ENCODE measurements around the gene PELI2. TPM values are rescaled to one million over a fixed set of nuclear protein-coding genes. Genes with fewer than 3 reads are reported as not detected.

Gene PELI2
- total RNA-seq, 1 experiment from 2014 or later = 2.0 TPM

GRCh38 chr14:56217380-56218045, 99.3 kb downstream of the PELI2 start:
- POLR2A ChIA-PET = no interaction called here
- Histone ChIP-seq H3K9me2 (ENCODE audit: insufficient read depth) (no peaks in the 10 kb centered on the region), H3K4me2 (ENCODE audit: low read length) (no peak overlapping the region), H3K27ac (ENCODE audit: low read depth, low read length) (no peak overlapping the region), H3K9ac (ENCODE audit: low read length) (no peak overlapping the region), H2AFZ (ENCODE audit: low read depth, low read length, poor library complexity, severe bottlenecking) (no peak overlapping the region), H3K4me3 (replicated peaks in 1 of 2; ENCODE audit: low read depth in 1 of 2, low read length in 2 of 2) (no peak overlapping the region), H3K9me3 (ENCODE audit: control insufficient read depth in 1 of 2, insufficient read depth in 1 of 2, low read depth in 1 of 2, low read length in 2 of 2) (no peaks in the 10 kb centered on the region), H3K27me3 (ENCODE audit: insufficient read depth, low read length) (peaks cover 75% of the 10 kb centered on the region), H3K36me3 (ENCODE audit: control insufficient read depth in 1 of 2, insufficient read depth in 2 of 2, low read length in 2 of 2) (no peaks in the 10 kb centered on the region; a peak in 1 of 4 replicates), H3K4me1 (ENCODE audit: control insufficient read depth in 1 of 2, insufficient read depth in 2 of 2, low read length in 2 of 2) (no peaks in the 10 kb centered on the region), H4K20me1 (ENCODE audit: insufficient read depth) (no peaks in the 10 kb centered on the region), H3K79me2 (ENCODE audit: insufficient read depth, low read length) (no peaks in the 10 kb centered on the region)
- no peak for TF ChIP-seq JUND (IDR thresholded peaks at IDR 0.05)
- no peak for TF ChIP-seq ZNF274 (IDR thresholded peaks at IDR 0.05; ENCODE audit: low read depth, low read length)
- TF ChIP-seq ATF3 (IDR thresholded peaks at IDR 0.05) = no peak
- TF ChIP-seq POLR2AphosphoS5 (IDR thresholded peaks at IDR 0.05; ENCODE audit: low read depth, low read length) = no peak
- no peak for TF ChIP-seq ELF1 (IDR thresholded peaks at IDR 0.05; ENCODE audit: borderline replicate concordance, low read depth)
- no peak for TF ChIP-seq MAX (IDR thresholded peaks at IDR 0.05)
- no peak for TF ChIP-seq SRF (IDR thresholded peaks at IDR 0.05; ENCODE audit: low read depth)
- no peak for TF ChIP-seq EZH2 (IDR thresholded peaks at IDR 0.05)
- TF ChIP-seq CBX3 (IDR thresholded peaks at IDR 0.05; ENCODE audit: low read depth) = no peak
- TF ChIP-seq POLR2A (IDR thresholded peaks at IDR 0.05; ENCODE audit: borderline replicate concordance, extremely low read depth, insufficient read depth, insufficient read length) = no peak
- no peak for TF ChIP-seq TCF7L2 (IDR thresholded peaks at IDR 0.05; ENCODE audit: borderline replicate concordance, extremely low read depth, insufficient read depth, insufficient read length)
- no peak for TF ChIP-seq RAD21 (IDR thresholded peaks at IDR 0.05; ENCODE audit: low read depth)
- no peak for TF ChIP-seq EGR1 (IDR thresholded peaks at IDR 0.05; ENCODE audit: low read depth)
- RAD21 ChIA-PET (ENCODE audit: low non-redundant PET in 1 of 2, low total read pairs in 2 of 2, uncharacterized antibody in 2 of 2, unreplicated experiment in 2 of 2) = no interaction called here
- ATAC-seq (no peak), DNase-seq (ENCODE audit: low read depth, low spot score) (no peak)
- CTCF ChIA-PET = no interaction called here
- no TSS peak for BruUV-seq (replicated peaks)
- intact Hi-C loops (cut with micrococcal nuclease) = no loop called here
